PC-9 (cell line): ENCODE data around the gene MVD. TPM values are rescaled to one million over a fixed set of nuclear protein-coding genes. Genes with fewer than 3 reads are reported as not detected.

ENCODE experiments used
- BruUV-seq: library from RNA; stranded (reverse); fragments of 400-500 nt; replicated peaks from 2 replicates; lab custom pipeline; 2021; lab: Mats Ljungman, UMichigan
- CTCF ChIA-PET: fragments of 300-600 bp; sonication (Branson Sonifier 250); formaldehyde crosslinking; loops from one replicate; lab custom pipeline; 2022; ENCODE audit warnings: antibody characterized with exemption; lab: Charles Lee
- POLR2A ChIA-PET: fragments of 300-600 bp; sonication (Branson Sonifier 250); formaldehyde crosslinking; loops from one replicate; lab custom pipeline; 2022; ENCODE audit warnings: antibody characterized with exemption; ENCODE audit not compliant: unreplicated experiment; lab: Charles Lee
- DNase-seq, 2 experiments: peaks; one replicate each; pipeline versions ENCODE4 v3.0.0 to v3.0.0-alpha.2; 2015 to 2022; ENCODE audit warnings: mixed read lengths in 1 of 2
- H2AFZ ChIP-seq: fragments of 200-600 bp; sonication (generic); 2 replicates; pipeline ENCODE4 v1.8.1; 2017; ENCODE audit warnings: antibody characterized with exemption
- H3F3A ChIP-seq: fragments of 200-600 bp; sonication (generic); 2 replicates; pipeline ENCODE4 v1.8.1; 2017; ENCODE audit warnings: antibody characterized with exemption, mild to moderate bottlenecking, low read depth; ENCODE audit not compliant: insufficient read depth
- H3K27ac ChIP-seq: fragments of 200-600 bp; sonication (generic); 2 replicates; pipeline ENCODE4 v1.6.1; 2016; ENCODE audit warnings: mixed run types
- H3K27me3 ChIP-seq: fragments of 200-600 bp; sonication (generic); 2 replicates; pipeline ENCODE4 v1.6.1; 2016; ENCODE audit warnings: low read depth, mixed run types; ENCODE audit not compliant: insufficient read depth
- H3K36me3 ChIP-seq: fragments of 200-600 bp; sonication (generic); 2 replicates; pipeline ENCODE4 v1.6.1; 2016; ENCODE audit warnings: low read depth, mixed run types
- H3K4me1 ChIP-seq: fragments of 200-600 bp; sonication (generic); replicated peaks from 2 replicates; pipeline ENCODE4 v1.6.1; 2016; ENCODE audit warnings: mixed run types; ENCODE audit not compliant: insufficient read depth
- H3K4me2 ChIP-seq: fragments of 200-600 bp; sonication (generic); 2 replicates; pipeline ENCODE4 v1.6.1; 2017; ENCODE audit warnings: mixed run types
- H3K4me3 ChIP-seq: fragments of 200-600 bp; sonication (generic); 2 replicates; pipeline ENCODE4 v1.6.1; 2016; ENCODE audit warnings: mixed run types
- H3K79me2 ChIP-seq: fragments of 200-600 bp; sonication (generic); 2 replicates; pipeline ENCODE4 v1.6.1; 2017; ENCODE audit warnings: low read depth, mixed run types
- H3K9me2 ChIP-seq: fragments of 200-600 bp; sonication (generic); 2 replicates; pipeline ENCODE4 v1.8.1; 2017; ENCODE audit warnings: mild to moderate bottlenecking; ENCODE audit not compliant: insufficient read depth
- H3K9me3 ChIP-seq: fragments of 200-600 bp; sonication (generic); 2 replicates; pipeline ENCODE4 v1.8.1; 2016; ENCODE audit warnings: low read depth; ENCODE audit not compliant: insufficient read depth
- H4K20me1 ChIP-seq: fragments of 200-600 bp; sonication (generic); 2 replicates; pipeline ENCODE4 v1.8.1; 2017; ENCODE audit not compliant: insufficient read depth
- EZH2 ChIP-seq: fragments of 200-600 bp; sonication (generic); IDR thresholded peaks from 2 replicates; pipeline ENCODE4 v1.8.0; 2017; ENCODE audit warnings: antibody characterized with exemption, low read depth
- intact Hi-C: fragments of 100-400 bp; cut with micrococcal nuclease; formaldehyde crosslinking; loops from one replicate; pipeline ENCODE4 v1.10.0; 2022; ENCODE audit not compliant: unreplicated experiment
- total RNA-seq: library from RNA; stranded (reverse); gene quantifications from 2 replicates; pipeline ENCODE4 v1.2.3, GENCODE V29; 2021
- TF ChIP-seq, protein P1 (sequence below): fragments of 200-600 bp; sonication (generic); conservative IDR thresholded peaks from 2 replicates; pipeline ENCODE4 v1.6.1; 2017; ENCODE audit warnings: mixed run types, antibody characterized with exemption, mild to moderate bottlenecking, moderate library complexity

The MVD gene
- total RNA-seq, 1 experiment from 2014 or later = 168 TPM

DNA sequence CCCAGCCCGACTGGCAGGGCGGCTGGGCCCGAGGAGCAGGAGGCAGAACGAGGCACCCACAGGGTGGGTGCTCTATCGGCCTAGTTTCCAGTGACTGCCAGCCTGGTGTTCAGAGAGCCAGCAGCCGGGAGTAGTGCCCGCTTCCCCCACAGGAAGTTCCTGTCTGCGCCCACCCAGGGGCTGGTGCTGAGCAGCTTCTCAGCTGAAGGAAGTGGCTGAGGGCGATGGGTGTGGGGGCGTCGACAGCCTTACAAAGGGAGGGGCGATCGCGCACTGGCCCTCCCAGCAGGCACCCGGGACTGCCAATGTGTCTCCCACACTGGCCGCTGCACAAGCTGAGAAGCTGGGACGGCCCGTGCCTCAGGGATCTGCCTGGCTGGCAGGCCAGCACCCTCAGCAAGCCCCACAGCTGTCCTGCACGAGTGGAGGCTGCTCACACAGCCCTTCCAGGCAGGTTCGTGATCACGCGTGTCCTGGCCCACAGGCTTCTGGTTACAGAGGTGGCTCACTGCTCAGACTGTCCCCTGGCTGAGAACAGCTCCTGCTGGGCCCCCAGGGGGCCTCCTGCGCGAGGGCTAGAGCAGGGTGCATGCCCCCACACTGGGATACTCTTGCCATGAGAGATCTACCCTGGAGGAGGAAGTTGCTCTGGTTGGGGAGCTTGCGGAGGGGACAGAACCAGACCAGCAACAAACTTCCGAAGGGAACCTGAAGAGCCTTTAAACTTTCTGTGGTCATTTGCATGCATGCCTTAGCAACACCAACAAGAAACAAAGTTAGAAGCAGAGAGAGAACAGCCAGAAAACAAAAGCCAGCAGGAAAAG lies 40.8 kb upstream of the MVD start:
- CTCF ChIA-PET = no interaction called here
- intact Hi-C loops = no loop called here
- H3K27me3 ChIP-seq = no peaks in the 10 kb centered on the region
- no peak overlapping the region for H3K4me3 ChIP-seq
- no TSS peak for BruUV-seq
- no peaks in the 10 kb centered on the region for H3K36me3 ChIP-seq
- no peak overlapping the region for H3K4me2 ChIP-seq
- H3K4me1 ChIP-seq = peaks cover 19% of the 10 kb centered on the region
- peaks cover 6% of the 10 kb centered on the region; the same call in 1 of the 2 replicates for H4K20me1 ChIP-seq
- DNase-seq = no peak
- peaks cover 19% of the 10 kb centered on the region; the same call in 1 of the 2 replicates for H3K79me2 ChIP-seq
- TF ChIP-seq EZH2 = no peak
- TF ChIP-seq, protein P1, sequence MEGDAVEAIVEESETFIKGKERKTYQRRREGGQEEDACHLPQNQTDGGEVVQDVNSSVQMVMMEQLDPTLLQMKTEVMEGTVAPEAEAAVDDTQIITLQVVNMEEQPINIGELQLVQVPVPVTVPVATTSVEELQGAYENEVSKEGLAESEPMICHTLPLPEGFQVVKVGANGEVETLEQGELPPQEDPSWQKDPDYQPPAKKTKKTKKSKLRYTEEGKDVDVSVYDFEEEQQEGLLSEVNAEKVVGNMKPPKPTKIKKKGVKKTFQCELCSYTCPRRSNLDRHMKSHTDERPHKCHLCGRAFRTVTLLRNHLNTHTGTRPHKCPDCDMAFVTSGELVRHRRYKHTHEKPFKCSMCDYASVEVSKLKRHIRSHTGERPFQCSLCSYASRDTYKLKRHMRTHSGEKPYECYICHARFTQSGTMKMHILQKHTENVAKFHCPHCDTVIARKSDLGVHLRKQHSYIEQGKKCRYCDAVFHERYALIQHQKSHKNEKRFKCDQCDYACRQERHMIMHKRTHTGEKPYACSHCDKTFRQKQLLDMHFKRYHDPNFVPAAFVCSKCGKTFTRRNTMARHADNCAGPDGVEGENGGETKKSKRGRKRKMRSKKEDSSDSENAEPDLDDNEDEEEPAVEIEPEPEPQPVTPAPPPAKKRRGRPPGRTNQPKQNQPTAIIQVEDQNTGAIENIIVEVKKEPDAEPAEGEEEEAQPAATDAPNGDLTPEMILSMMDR = no peak
- no peaks in the 10 kb centered on the region for H3K9me2 ChIP-seq
- peaks cover 14% of the 10 kb centered on the region; the same call in 1 of the 2 replicates for H3F3A ChIP-seq
- POLR2A ChIA-PET = no interaction called here
- no peak overlapping the region for H3K27ac ChIP-seq
- no peaks in the 10 kb centered on the region for H3K9me3 ChIP-seq
- no peak overlapping the region for H2AFZ ChIP-seq

DNA sequence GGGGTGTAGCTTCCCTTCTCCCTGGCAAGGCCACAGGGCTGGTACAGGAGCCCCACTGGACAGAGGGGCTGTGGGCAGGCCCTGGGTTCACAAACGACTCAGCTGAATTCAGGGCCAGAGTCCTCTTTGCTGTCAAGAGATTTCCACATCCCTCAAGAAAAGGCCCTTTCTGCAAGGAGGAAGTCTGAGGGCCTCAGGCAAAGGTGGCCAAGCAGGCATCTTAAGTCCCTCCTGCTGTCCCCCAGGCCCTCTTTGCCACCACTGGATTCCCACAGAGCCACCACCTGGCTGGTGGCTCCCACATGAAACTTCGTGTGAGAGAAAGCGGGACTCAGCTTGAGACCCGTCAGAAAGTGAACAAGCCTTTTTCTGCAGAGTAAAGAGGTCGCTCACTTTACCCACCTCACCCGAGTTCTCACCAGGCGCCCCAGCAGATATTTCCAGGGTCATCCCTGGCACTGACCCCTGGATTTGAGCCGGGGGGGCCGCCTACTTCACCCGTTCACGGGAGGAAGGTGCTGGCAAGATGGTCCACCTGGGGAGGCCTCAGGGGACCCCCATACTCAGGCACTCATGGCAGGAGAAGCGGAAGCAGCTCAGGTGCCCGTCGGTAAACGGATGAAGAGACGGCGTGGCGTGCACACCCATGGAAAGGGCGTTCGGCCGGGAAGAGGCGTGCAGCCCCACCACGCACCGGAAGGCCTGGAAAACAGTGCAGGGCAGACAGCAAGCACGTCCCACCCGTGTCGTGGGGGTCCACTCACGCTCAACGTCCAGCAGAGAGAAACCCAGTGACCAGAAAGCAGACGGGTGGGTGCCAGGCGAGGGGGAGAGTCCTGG lies 39.7 kb upstream of the MVD start:
- Histone ChIP-seq H3K4me3 (no peak overlapping the region), H3K9me3 (no peaks in the 10 kb centered on the region), H4K20me1 (peaks cover 6% of the 10 kb centered on the region; the same call in 1 of the 2 replicates), H3K4me1 (peaks cover 16% of the 10 kb centered on the region), H3K36me3 (no peaks in the 10 kb centered on the region), H3K4me2 (no peak overlapping the region), H3F3A (peaks cover 8% of the 10 kb centered on the region; the same call in 1 of the 2 replicates), H3K79me2 (peaks cover 15% of the 10 kb centered on the region; the same call in 1 of the 2 replicates), H3K9me2 (no peaks in the 10 kb centered on the region), H2AFZ (no peak overlapping the region), H3K27ac (no peak overlapping the region), H3K27me3 (no peaks in the 10 kb centered on the region)
- no peak for DNase-seq
- CTCF ChIA-PET = interaction anchor here (0.6 kb wide), 1 partner anchor 15 kb away, joined by 4 read pairs; no protein-coding TSS in a partner anchor
- no peak for TF ChIP-seq EZH2
- TF ChIP-seq, protein P1 = no peak
- BruUV-seq = no TSS peak
- intact Hi-C loops = no loop called here
- POLR2A ChIA-PET = interaction anchor here (0.6 kb wide), 1 partner anchor 27 kb away, joined by 4 read pairs; no protein-coding TSS in a partner anchor
